ENCODE data around the gene IFT22.

DNA sequence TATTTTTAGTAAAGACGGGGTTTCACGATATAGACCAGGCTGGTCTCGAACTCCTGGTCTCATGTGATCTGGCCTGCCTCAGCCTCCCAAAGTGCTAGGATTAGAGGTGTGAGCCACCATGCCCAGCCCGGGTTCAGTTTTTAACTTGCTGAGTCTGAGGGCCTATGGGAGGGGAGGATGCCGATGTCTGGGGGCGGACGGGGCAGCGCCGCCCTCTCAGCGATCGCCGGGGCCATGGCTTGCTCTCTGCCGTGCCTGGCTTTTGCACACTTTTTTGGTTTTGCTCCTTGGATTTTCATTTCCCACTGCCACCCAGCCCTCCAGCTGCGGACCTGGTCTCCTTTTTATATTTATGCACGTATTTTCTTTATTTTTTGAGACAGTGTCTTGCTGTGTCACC, 25.9 kb upstream of the IFT22 start:
- TF ChIP-seq, protein P1, sequence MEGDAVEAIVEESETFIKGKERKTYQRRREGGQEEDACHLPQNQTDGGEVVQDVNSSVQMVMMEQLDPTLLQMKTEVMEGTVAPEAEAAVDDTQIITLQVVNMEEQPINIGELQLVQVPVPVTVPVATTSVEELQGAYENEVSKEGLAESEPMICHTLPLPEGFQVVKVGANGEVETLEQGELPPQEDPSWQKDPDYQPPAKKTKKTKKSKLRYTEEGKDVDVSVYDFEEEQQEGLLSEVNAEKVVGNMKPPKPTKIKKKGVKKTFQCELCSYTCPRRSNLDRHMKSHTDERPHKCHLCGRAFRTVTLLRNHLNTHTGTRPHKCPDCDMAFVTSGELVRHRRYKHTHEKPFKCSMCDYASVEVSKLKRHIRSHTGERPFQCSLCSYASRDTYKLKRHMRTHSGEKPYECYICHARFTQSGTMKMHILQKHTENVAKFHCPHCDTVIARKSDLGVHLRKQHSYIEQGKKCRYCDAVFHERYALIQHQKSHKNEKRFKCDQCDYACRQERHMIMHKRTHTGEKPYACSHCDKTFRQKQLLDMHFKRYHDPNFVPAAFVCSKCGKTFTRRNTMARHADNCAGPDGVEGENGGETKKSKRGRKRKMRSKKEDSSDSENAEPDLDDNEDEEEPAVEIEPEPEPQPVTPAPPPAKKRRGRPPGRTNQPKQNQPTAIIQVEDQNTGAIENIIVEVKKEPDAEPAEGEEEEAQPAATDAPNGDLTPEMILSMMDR (IDR thresholded peaks at IDR 0.05; ENCODE audit: insufficient read depth, low read length, poor library complexity, severe bottlenecking): no peak
- TF ChIP-seq EZH2phosphoT487 (conservative IDR thresholded peaks at IDR 0.05; ENCODE audit: low read length): no peak
